Measurements from ENCODE around the gene NEDD1.

DNA sequence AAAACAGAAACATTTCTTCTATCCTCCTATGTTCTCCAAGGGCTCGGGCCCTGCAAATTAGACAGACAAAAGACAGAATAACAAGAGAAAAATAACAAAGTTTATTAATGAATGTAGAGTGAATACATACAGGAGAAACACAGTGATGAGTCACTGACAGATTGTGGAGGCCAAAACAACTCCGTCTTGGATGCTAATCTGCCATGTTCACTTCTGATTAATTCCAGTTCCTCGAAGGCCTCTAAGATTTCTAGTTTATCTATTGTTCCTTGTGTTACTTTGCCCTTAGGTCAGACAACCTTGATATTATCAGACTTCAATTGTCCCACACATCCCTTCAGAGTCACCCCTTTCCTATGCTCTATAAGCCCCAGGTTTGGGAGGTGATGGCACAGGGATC lies 26.8 kb upstream of the NEDD1 start:
- TF ChIP-seq EZH2 (IDR thresholded peaks at IDR 0.05; ENCODE audit: insufficient read depth, poor library complexity, severe bottlenecking) (no peak), EZH2phosphoT487 (IDR thresholded peaks at IDR 0.05; ENCODE audit: insufficient read depth, low read depth) (no peak)
